Measurements from ENCODE around the gene KCNG2.

Gene KCNG2

GRCh38 chr18:79800371-79801180, 2.8 kb downstream of the KCNG2 start:
- no peak for DNase-seq

- no peak for DNase-seq
These were observed 3.5 kb downstream of the KCNG2 start for GRCh38 chr18:79801217-79801616.

GRCh38 chr18:79801641-79802040, 3.9 kb downstream of the KCNG2 start:
- no peak for DNase-seq

- DNase-seq, result no peak
These were observed 4.6 kb downstream of the KCNG2 start for GRCh38 chr18:79802298-79802697.

GRCh38 chr18:79803611-79804051, 5.9 kb downstream of the KCNG2 start:
- DNase-seq, result no peak

- DNase-seq, result no peak
These were observed 6.5 kb downstream of the KCNG2 start for GRCh38 chr18:79804130-79804787.

- no peak for DNase-seq
These were observed 7.6 kb downstream of the KCNG2 start for GRCh38 chr18:79805211-79805887.

GRCh38 chr18:79805926-79806487, 8.3 kb downstream of the KCNG2 start:
- DNase-seq, result no peak

GRCh38 chr18:79806976-79807841, 9.5 kb downstream of the KCNG2 start:
- DNase-seq, result no peak

- DNase-seq, result no peak
These were observed 11.9 kb downstream of the KCNG2 start for GRCh38 chr18:79809482-79810192.

- DNase-seq, result no peak
These were observed 14.3 kb downstream of the KCNG2 start for GRCh38 chr18:79812052-79812451.

GRCh38 chr18:79814373-79814772, 16.6 kb downstream of the KCNG2 start:
- no peak for DNase-seq

- DNase-seq, result no peak
These were observed 17.9 kb downstream of the KCNG2 start for GRCh38 chr18:79815657-79816056.

- no peak for DNase-seq
These were observed 18.4 kb downstream of the KCNG2 start for GRCh38 chr18:79816092-79816491.

- no peak for DNase-seq
These were observed 19.4 kb downstream of the KCNG2 start for GRCh38 chr18:79816981-79817606.

GRCh38 chr18:79817607-79817998, 19.9 kb downstream of the KCNG2 start:
- DNase-seq, result no peak

GRCh38 chr18:79818036-79818435, 20.3 kb downstream of the KCNG2 start:
- no peak for DNase-seq

GRCh38 chr18:79818631-79819030, 20.9 kb downstream of the KCNG2 start:
- DNase-seq, result no peak

- DNase-seq, result no peak
These were observed 21.6 kb downstream of the KCNG2 start for GRCh38 chr18:79819064-79819967.

GRCh38 chr18:79819968-79820351, 22.2 kb downstream of the KCNG2 start:
- DNase-seq, result no peak

All from NCI-H1436 (cell line).